Ishikawa (cell line): ENCODE measurements around the gene PLA2R1.

ENCODE experiments used
- EP300 ChIP-seq: IDR thresholded peaks from 2 replicates; pipeline ENCODE4 v1.6.1; 2012; ENCODE audit warnings: borderline replicate concordance
- FOXM1 ChIP-seq: IDR thresholded peaks from 2 replicates; pipeline ENCODE4 v1.6.1; 2012; ENCODE audit warnings: low read depth, borderline replicate concordance
- MAX ChIP-seq: IDR thresholded peaks from 2 replicates; pipeline ENCODE4 v1.6.1; 2012
- RAD21 ChIP-seq: IDR thresholded peaks from 2 replicates; pipeline ENCODE4 v1.6.1; 2012; ENCODE audit warnings: low read depth
- TAF1 ChIP-seq: IDR thresholded peaks from 2 replicates; pipeline ENCODE4 v1.6.1; 2012; ENCODE audit warnings: low read depth, mild to moderate bottlenecking
- YY1 ChIP-seq: IDR thresholded peaks from 2 replicates; pipeline ENCODE4 v1.6.1; 2012; ENCODE audit warnings: low read depth

- no peak for TF ChIP-seq RAD21
- no peak for TF ChIP-seq YY1
- TF ChIP-seq TAF1, result no peak
- TF ChIP-seq EP300, result no peak
- no peak for TF ChIP-seq MAX
- no peak for TF ChIP-seq FOXM1
Observed at GRCh38 chr2:160057356-160057755, 5.1 kb downstream of the PLA2R1 start.
